Left kidney (tissue), 2 donors: ENCODE results near the gene CEP97. TPM values are rescaled to one million over a fixed set of nuclear protein-coding genes. Genes with fewer than 3 reads are reported as not detected.
A peak's percentile ranks its signal among the peaks of the same experiment; 100 is the strongest.
"Not testable (repeated sequence)": the region's sequence is repeated elsewhere in the genome, so short reads cannot be mapped to it uniquely, and the experiment has no call there.

Experiments
- DNase-seq: peaks from one replicate; pipeline ENCODE4 v3.0.0-alpha.2; 2013
- polyA plus RNA-seq: library from polyadenylated mRNA; unstranded; fragments of 120-200 nt; gene quantifications from one replicate; pipeline ENCODE4 v1.2.1, GENCODE V29; 2013; ENCODE audit not compliant: insufficient read length

CEP97 gene
- polyA plus RNA-seq, 1 donor = 23.7 TPM

DNA sequence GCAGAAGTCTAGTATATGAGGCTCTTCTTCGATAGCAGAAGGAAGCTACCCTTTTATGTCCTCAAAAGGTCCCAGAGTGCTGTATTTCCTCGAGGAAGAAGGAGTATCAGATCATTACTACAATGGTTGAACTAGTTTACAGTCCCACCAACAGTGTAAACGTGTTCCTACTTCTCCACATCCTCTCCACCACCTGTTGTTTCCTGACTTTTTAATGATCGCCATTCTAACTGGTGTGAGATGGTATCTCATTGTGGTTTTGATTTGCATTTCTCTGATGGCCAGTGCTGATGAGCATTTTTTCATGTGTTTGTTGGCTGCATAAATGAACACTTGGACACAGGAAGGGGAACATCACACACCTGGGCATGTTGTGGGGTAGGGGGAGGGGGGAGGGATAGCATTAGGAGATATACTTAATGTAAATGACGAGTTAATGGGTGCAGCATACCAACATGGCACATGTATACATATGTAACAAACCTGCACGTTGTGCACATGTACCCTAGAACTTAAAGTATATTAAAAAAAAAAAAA is 53.4 kb downstream of the CEP97 start:
- not testable (repeated sequence) for DNase-seq

DNA sequence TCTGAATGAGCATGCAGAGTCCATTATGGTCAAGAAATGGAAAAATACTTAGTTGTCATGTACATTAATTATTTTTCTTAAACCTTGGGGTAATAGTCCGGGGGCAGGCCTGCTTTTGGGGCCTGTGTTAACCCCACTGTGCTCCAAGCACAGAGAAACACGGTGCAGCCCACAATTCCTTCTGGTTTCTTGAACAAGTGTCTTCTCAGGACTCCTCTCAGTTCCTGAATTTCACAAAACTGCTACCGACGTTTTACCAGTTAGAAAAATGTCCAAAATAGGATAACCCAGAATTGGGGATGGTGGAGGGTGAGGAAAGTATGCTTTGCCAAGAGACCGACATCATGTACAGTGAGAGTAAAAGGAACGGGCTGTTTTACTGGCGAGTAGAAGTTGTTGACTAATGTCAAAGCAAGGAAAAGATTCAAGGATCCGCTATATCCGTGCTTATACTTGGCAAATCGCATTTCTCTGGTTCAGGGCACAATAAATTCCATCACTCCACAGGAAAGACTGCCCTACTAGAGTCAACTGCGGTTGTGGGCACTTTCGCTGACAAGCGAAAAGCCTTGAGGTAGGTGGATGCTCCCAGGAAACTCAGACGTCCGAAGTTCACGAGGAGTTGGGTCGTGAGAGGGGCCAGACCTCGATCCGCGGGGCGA is 54.1 kb downstream of the CEP97 start:
- DNase-seq = peak; percentile 19

DNA sequence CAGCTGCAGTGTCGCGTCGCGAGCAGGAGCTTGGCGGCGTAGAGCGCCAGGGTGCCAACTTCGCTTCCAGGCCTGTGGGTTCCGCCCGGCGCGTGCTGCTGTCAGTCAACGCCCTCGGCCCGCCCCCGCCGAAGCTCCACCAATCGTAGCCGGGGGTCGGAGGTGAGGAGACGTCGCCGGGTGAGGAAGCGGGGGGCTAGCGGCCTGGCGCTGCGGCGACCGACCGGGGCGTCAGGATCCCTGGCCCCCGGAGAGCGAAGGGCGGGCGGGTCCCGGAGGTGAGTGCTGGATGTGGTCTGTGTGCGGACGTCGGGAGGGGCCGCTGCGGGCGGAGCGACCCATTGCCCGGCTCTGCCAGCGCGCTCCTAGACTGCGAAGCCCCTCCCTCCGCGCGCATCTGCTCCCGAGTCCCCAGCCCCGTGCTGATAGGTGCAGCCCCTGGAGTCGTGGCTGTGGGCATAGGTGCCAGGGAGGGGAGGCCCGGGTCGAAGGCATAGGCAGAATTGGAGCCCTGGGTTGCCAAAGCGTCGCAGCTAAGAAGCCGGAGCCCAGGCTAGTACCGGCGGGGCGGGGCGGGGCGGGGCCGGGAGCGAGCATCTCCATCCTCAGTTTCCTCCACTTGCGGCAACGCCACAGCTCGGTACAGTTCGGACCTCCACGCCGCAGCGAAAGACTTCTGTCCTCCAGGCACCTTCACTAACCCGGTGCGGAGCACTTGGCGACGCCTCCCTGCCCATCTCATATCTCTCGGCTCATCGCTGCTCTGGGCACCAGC is 54.8 kb downstream of the CEP97 start, which contains the start of gene NXPE3:
Gene NXPE3 (plus strand): TSS at position 165 of the 775 bp plus-strand sequence. CDS start 6,386 bp downstream, outside the sequence.
- DNase-seq = peak; percentile 79

GRCh38 chr3:101779822-101780381 is 55.5 kb downstream of the CEP97 start:
- no peak for DNase-seq

GRCh38 chr3:101780661-101781060 is 56.2 kb downstream of the CEP97 start:
- no peak for DNase-seq

DNA sequence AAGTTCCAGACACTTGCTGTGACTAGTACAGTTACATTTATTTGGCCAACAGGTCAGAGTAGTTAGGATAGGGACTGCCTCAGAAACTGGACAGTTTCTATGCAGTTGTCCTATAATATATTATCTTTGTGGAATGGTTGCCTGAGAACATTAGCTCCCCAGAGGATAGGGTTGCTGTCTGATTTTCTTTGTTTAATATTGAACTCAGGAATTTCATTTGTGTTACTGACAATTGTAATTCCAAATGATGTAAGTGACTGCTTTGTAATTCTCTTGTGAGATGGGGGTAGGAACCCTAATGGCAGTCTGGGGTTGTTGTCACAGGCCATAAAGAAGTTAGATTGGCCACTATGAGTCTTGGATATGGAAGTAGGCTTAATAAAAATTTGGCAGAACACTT is 56.8 kb downstream of the CEP97 start:
- DNase-seq = no peak

DNA sequence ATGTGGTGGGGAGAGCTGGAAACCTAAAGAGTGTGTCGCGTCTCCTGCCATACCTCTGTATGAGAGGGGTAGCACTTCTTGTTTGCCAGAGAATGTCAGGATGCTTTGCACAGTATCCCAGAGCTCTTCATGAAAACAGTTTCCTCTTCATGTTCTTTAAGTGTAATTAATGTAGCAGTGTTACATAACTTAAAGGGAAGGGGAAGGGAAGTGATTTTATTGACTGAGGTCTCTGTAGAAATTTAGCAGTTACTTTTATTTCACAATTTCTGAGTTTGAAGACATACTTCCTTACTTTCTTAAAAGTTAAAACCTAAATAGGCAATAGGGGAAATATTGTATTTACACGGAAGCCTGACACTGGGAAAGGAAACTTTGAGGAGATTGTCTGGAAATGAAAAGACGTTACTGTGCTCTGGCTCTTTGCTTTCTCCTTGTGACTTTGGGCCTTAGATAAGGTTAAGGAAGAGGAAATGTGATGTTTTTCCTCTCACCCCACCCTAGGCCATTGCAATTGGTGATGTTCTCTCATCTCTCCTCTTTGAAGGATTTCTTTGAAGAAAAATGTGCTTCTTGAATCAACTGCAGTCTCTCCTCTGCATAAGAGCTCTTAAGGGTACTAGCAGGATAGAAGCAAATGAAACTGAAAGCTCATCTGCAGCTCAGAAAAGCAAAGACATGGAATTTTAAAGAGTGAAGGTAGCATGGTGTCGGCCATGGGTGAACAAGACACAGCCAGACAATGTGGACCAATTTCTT is 60.6 kb downstream of the CEP97 start:
- no peak for DNase-seq

- no peak for DNase-seq
Measured at GRCh38 chr3:101791778-101792177, 67.4 kb downstream of the CEP97 start.

DNA sequence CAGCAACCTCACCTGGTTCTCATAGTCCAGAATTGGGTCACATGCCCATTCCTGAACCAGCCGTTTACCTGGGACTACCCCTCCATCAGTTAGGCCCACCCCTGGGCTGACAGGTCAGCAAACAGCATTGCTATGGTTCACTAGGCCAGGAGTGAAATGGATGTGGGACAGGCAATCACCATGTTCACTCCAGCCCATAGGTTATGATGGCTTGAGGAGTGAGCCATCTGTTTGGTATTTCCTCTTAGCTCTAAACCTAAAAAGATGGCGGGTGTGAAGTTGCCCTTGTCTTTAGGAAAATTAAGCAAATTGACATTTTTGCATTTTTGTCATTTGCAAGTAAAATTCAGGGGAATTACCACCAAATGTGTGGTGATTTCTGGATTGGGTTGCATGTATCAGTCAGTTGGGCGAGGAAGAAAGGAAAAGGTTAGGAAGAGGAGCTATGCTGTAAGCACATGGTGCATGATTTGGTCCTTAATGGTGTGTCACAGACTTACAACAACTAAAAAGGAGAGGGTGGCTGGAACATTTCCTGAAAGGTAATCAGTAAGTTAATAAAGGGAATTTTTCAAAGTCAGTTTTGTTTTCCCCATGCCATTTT is 71.8 kb downstream of the CEP97 start:
- no peak for DNase-seq

- DNase-seq = no peak
Measured at GRCh38 chr3:101801174-101801573, 76.8 kb downstream of the CEP97 start.

DNA sequence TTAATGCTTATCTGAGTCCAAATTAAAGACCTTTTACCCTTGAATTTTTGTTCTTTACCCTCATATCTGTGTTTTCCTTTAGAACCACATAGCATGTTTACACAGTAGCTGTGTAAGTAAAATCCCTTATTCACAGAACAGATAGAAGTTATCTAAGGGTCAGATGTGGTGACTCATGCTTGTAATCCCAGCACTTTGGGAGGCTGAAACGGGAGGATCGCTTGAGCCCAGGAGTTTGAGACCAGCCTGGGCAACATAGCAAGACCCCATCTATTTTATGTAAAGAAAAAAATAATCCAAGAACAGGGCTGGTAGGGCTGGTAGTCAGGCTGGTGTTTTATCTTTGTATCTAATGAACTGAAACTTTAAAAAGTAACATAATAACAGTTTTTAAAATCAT is 77.8 kb downstream of the CEP97 start:
- no peak for DNase-seq

DNA sequence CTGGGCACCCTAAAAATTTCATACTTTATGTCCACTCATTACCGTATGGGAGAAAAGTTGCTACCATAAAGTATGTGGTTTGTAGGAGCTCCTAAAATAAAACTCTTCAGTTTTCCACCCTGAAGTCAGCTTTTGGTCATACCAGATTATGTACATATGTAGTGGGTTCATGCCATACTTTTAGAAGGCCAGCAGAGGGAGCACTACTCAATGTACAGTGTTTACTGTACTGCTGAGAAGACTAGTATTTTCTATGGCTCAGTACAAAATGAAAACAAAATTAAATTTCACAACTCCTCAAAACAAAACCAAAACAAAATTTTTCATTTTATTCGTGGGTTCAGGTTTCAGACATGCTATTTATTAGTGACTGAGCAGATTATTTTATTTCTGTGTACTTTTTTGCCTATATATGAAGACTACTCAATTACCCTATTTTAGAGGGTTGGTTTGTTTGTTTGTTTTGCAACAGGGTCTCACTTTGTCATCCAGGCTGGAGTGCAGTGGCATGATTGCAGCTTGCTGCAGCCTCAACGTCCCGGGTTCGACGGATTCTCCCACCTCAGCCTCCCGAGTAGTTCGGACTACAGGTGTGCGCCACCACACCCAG is 78.9 kb downstream of the CEP97 start:
- peak; percentile 74 for DNase-seq

DNA sequence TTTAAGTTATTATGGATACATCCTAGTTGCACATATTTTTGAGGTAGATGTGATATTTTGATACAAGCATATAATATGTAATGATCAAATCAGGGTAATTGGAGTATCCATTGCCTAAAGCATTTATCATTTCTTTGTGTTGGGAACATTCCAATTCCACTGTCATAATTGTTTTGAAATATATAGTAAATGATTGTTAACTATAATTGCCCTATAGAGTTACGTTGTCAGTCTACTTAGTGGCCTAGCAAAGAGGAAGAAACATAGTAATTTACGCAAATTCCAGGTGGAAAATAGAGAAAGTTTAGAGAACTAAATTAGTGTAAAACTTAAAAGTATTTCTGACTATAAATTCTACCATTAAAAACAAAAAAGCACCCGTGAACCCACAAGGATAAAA is 79.5 kb downstream of the CEP97 start:
- no peak for DNase-seq

GRCh38 chr3:101806491-101806890 is 82.1 kb downstream of the CEP97 start:
- no peak for DNase-seq

GRCh38 chr3:101807888-101808287 is 83.5 kb downstream of the CEP97 start:
- no peak for DNase-seq

GRCh38 chr3:101809178-101810021 is 85.0 kb downstream of the CEP97 start:
- DNase-seq = peak; percentile 41

- DNase-seq = no peak
Measured at GRCh38 chr3:101810022-101810418, 85.6 kb downstream of the CEP97 start.

GRCh38 chr3:101811875-101812274 is 87.5 kb downstream of the CEP97 start:
- no peak for DNase-seq

DNA sequence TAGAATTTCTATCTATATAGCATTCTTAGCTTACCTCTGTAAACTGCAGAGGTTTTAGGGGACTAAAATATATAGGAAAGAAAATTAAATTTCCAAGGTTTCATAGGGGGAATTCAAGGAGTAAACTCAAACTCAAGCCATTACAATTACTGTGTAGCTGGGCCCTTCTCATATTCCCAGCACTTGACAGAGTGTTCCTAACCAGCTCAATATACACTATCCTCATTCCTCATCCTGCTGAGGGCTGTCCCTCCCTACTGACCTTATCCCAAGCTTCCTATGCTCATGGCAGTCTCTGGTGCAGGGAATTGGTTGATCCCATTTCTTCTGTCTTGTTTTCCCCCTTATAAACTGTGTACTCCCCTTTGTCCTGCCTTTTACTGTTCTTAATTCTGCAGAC is 88.5 kb downstream of the CEP97 start:
- DNase-seq = no peak

DNA sequence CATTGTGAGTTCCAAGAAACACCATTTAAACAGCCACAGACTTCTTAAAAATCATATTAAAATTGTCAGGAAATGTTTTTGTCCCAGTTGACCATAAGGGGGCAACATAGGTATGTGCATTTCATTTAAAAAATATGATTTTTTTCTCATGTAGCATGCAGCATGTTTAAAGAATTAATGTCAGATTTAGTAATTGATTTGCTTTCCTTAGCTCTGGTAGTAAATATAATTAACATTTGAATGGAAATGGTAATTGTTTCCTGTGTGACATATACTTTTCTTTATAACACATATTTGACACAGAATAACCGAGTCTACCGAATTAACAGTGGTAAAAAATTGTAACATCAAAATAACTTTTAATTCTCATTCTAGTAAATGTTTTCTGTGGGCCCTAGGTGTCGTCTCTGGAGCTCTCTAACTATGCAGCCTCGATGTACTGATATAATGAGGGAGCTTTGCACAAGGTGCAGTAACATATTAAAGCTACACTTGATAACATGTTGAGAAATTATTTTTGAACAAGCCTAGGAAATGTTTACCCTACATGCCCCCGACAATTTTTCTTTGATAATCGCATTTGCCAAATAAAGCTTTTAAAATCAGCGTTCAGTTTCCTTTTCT is 89.5 kb downstream of the CEP97 start:
- no peak for DNase-seq
